NCI-H2171 treated with DMSO at 0.1 percent for 48 hours (cell line): Measurements from ENCODE around the gene KRTAP5-4.
"Not testable (repeated sequence)": the region's sequence is repeated elsewhere in the genome, so short reads cannot be mapped to it uniquely, and the experiment has no call there.

Experiments
- DNase-seq: peaks from one replicate; lab custom pipeline; 2025; lab: John Stamatoyannopoulos, UW

KRTAP5-4 gene

GRCh38 chr11:1637628-1638027 lies 15.7 kb upstream of the KRTAP5-4 start:
- DNase-seq: no peak

- no peak for DNase-seq
These were observed 14.5 kb upstream of the KRTAP5-4 start for GRCh38 chr11:1636291-1636950.

GRCh38 chr11:1633864-1634263 lies 11.9 kb upstream of the KRTAP5-4 start:
- no peak for DNase-seq

GRCh38 chr11:1632053-1632714 lies 10.2 kb upstream of the KRTAP5-4 start:
- DNase-seq: no peak

GRCh38 chr11:1631066-1631568 lies 9.2 kb upstream of the KRTAP5-4 start:
- no peak for DNase-seq

- no peak for DNase-seq
These were observed 8.3 kb upstream of the KRTAP5-4 start for GRCh38 chr11:1630271-1630670.

GRCh38 chr11:1629326-1630185 lies 7.6 kb upstream of the KRTAP5-4 start, which contains the start of gene KRTAP5-5:
Gene KRTAP5-5 (plus strand): TSS chr11:1629775. CDS start chr11:1629841, 66 bp downstream.
- DNase-seq: no peak

- DNase-seq: no peak
These were observed 6.8 kb upstream of the KRTAP5-4 start for GRCh38 chr11:1628506-1629325.

GRCh38 chr11:1625541-1625940 lies 3.6 kb upstream of the KRTAP5-4 start:
- DNase-seq: no peak

GRCh38 chr11:1624621-1625020 lies 2.7 kb upstream of the KRTAP5-4 start:
- DNase-seq: no peak

- no peak for DNase-seq
These were observed 1.8 kb upstream of the KRTAP5-4 start for GRCh38 chr11:1623716-1624115.

GRCh38 chr11:1619449-1619848 lies 2.5 kb downstream of the KRTAP5-4 start:
- DNase-seq: no peak

- no peak for DNase-seq
These were observed 3.7 kb downstream of the KRTAP5-4 start for GRCh38 chr11:1618231-1618630.

- no peak for DNase-seq
These were observed 13.6 kb downstream of the KRTAP5-4 start, which contains the start of gene KRTAP5-3 for GRCh38 chr11:1608363-1608762. Gene KRTAP5-3 (minus strand): TSS chr11:1608463. CDS start chr11:1608385, 78 bp downstream.

GRCh38 chr11:1607901-1608300 lies 14.0 kb downstream of the KRTAP5-4 start:
- DNase-seq: not testable (repeated sequence)

- not testable (repeated sequence) for DNase-seq
These were observed 14.6 kb downstream of the KRTAP5-4 start for GRCh38 chr11:1607156-1607845.

GRCh38 chr11:1605923-1606322 lies 16.0 kb downstream of the KRTAP5-4 start:
- not testable (repeated sequence) for DNase-seq

- no peak for DNase-seq
These were observed 17.2 kb downstream of the KRTAP5-4 start for GRCh38 chr11:1604711-1605110.

- DNase-seq: no peak
These were observed 17.8 kb downstream of the KRTAP5-4 start for GRCh38 chr11:1604181-1604580.

GRCh38 chr11:1603629-1604028 lies 18.3 kb downstream of the KRTAP5-4 start:
- no peak for DNase-seq

GRCh38 chr11:1601663-1602062 lies 20.3 kb downstream of the KRTAP5-4 start:
- DNase-seq: not testable (repeated sequence)
